Posterior cingulate gyrus (tissue), 11 donors: ENCODE data around the gene APRT.

Experiments used
- DNase-seq, 10 donors: peaks; one replicate each; pipeline versions ENCODE4 v3.0.0 to v3.0.0-alpha.2; 2020 to 2021; ENCODE audit warnings: mixed read lengths in 3 of 10
- intact Hi-C: fragments of 100-400 bp; cut with DNase I; formaldehyde crosslinking; loops from one replicate; pipeline ENCODE4 v1.15.1; 2023

The APRT gene

GRCh38 chr16:88811769-88812512 is at the start of gene APRT:
Gene APRT, minus strand, starts transcription at chr16:88811928. Its CDS starts 29 bp downstream, at chr16:88811899.
- intact Hi-C loops = loop anchor here (1.0 to 2.0 kb wide), 2 partner anchors 9 to 45 kb away; partner anchors contain the start of genes CDT1, GALNS and TRAPPC2L
- peak; percentile 88 to 99 (median 94) for DNase-seq

- DNase-seq = no peak
- intact Hi-C loops = no loop called here
Measured at GRCh38 chr16:88861359-88861758, 49.6 kb upstream of the APRT start.

GRCh38 chr16:88859381-88860091 is 47.8 kb upstream of the APRT start:
- intact Hi-C loops = loop anchor here (5.0 kb wide), 2 partner anchors 83 to 122 kb away; no protein-coding TSS in a partner anchor
- no peak for DNase-seq

GRCh38 chr16:88857728-88858339 is 46.1 kb upstream of the APRT start:
- intact Hi-C loops = loop anchor here (2.0 to 5.0 kb wide), 4 partner anchors 47 to 359 kb away; partner anchors contain the start of genes APRT and ZNF778
- DNase-seq = peak; percentile 49 to 97 (median 79)

GRCh38 chr16:88856828-88857727 is 45.4 kb upstream of the APRT start, which contains the start of the genes GALNS and TRAPPC2L:
Gene GALNS, minus strand, starts transcription at chr16:88856947. Its CDS starts 70 bp downstream, at chr16:88856877.
Gene TRAPPC2L, plus strand, starts transcription at chr16:88857127. Its CDS starts 24 bp downstream, at chr16:88857151.
- DNase-seq = peak; percentile 98 to 100 (median 99)
- intact Hi-C loops = loop anchor here (2.0 to 5.0 kb wide), 4 partner anchors 46 to 360 kb away; partner anchors contain the start of genes APRT and ZNF778

GRCh38 chr16:88856122-88856827 is 44.5 kb upstream of the APRT start:
- intact Hi-C loops = loop anchor here (2.0 to 5.0 kb wide), 4 partner anchors 45 to 361 kb away; partner anchors contain the start of genes APRT and ZNF778
- DNase-seq = no peak

GRCh38 chr16:88855736-88856121 is 44.0 kb upstream of the APRT start:
- no peak for DNase-seq
- intact Hi-C loops = loop anchor here (2.0 to 5.0 kb wide), 4 partner anchors 45 to 361 kb away; partner anchors contain the start of genes APRT and ZNF778

GRCh38 chr16:88855176-88855575 is 43.4 kb upstream of the APRT start:
- intact Hi-C loops = loop anchor here (5.0 kb wide), 2 partner anchors 87 to 118 kb away; no protein-coding TSS in a partner anchor
- DNase-seq = no peak

- intact Hi-C loops = loop anchor here (5.0 kb wide), 2 partner anchors 88 to 117 kb away; no protein-coding TSS in a partner anchor
- no peak for DNase-seq
Measured at GRCh38 chr16:88854306-88855111, 42.8 kb upstream of the APRT start.

- DNase-seq = no peak
- intact Hi-C loops = no loop called here
Measured at GRCh38 chr16:88853325-88853941, 41.7 kb upstream of the APRT start.

- intact Hi-C loops = no loop called here
Measured at GRCh38 chr16:88851616-88852015, 39.9 kb upstream of the APRT start.

GRCh38 chr16:88850531-88851199 is 38.9 kb upstream of the APRT start:
- no peak for DNase-seq
- intact Hi-C loops = no loop called here

More at GRCh38 chr16:88851616-88852015, 39.9 kb upstream of the APRT start:
- DNase-seq = no peak

- intact Hi-C loops = no loop called here
- DNase-seq = no peak
Measured at GRCh38 chr16:88848557-88848956, 36.8 kb upstream of the APRT start.

GRCh38 chr16:88847654-88848053 is 35.9 kb upstream of the APRT start:
- no peak for DNase-seq
- intact Hi-C loops = no loop called here

- intact Hi-C loops = no loop called here
- no peak for DNase-seq
Measured at GRCh38 chr16:88846088-88846487, 34.4 kb upstream of the APRT start.

- DNase-seq = no peak
- intact Hi-C loops = no loop called here
Measured at GRCh38 chr16:88844419-88845036, 32.8 kb upstream of the APRT start.
